H9 (cell line): ENCODE measurements around the gene PUDP. TPM values are rescaled to one million over a fixed set of nuclear protein-coding genes. Genes with fewer than 3 reads are reported as not detected.
A peak's percentile ranks its signal among the peaks of the same experiment; 100 is the strongest.

ENCODE experiments used
- DNase-seq: peaks from one replicate; pipeline ENCODE4 v3.0.0-alpha.2; 2017
- H2AFZ ChIP-seq: one replicate; pipeline ENCODE4 v1.6.1; 2013; ENCODE audit warnings: mild to moderate bottlenecking, low read length, control low read depth, moderate library complexity
- H2AK5ac ChIP-seq: 2 replicates; pipeline ENCODE4 v1.6.1; 2013; ENCODE audit warnings: low read length, control low read depth, mixed read lengths; ENCODE audit not compliant: insufficient read length
- H2BK120ac ChIP-seq: one replicate; pipeline ENCODE4 v1.6.1; 2013; ENCODE audit warnings: low read depth, mild to moderate bottlenecking, low read length, control low read depth, inconsistent platforms; ENCODE audit not compliant: poor library complexity, severe bottlenecking
- H2BK12ac ChIP-seq: 2 replicates; pipeline ENCODE4 v1.6.1; 2013; ENCODE audit warnings: low read length, control low read depth, mixed read lengths, low read depth; ENCODE audit not compliant: insufficient read length
- H2BK15ac ChIP-seq: 2 replicates; pipeline ENCODE4 v1.6.1; 2013; ENCODE audit warnings: low read depth, low read length, control low read depth
- H2BK20ac ChIP-seq: one replicate; pipeline ENCODE4 v1.6.1; 2013; ENCODE audit warnings: low read depth, mild to moderate bottlenecking, low read length, control low read depth, inconsistent platforms; ENCODE audit not compliant: poor library complexity, severe bottlenecking
- H2BK5ac ChIP-seq: 2 replicates; pipeline ENCODE4 v1.6.1; 2013; ENCODE audit warnings: low read length, control low read depth, mixed read lengths; ENCODE audit not compliant: insufficient read length
- H3K14ac ChIP-seq: 2 replicates; pipeline ENCODE4 v1.6.1; 2013; ENCODE audit warnings: low read length, control low read depth; ENCODE audit not compliant: insufficient read depth
- H3K18ac ChIP-seq: 2 replicates; pipeline ENCODE4 v1.6.1; 2013; ENCODE audit warnings: low read depth, mild to moderate bottlenecking, mixed read lengths, low read length, control low read depth; ENCODE audit not compliant: insufficient read length
- H3K23ac ChIP-seq: 2 replicates; pipeline ENCODE4 v1.6.1; 2013; ENCODE audit warnings: low read length, control low read depth, mixed read lengths, low read depth; ENCODE audit not compliant: insufficient read length
- H3K23me2 ChIP-seq: 2 replicates; pipeline ENCODE4 v1.6.1; 2013; ENCODE audit warnings: low read depth, mild to moderate bottlenecking, mixed read lengths, low read length, control low read depth; ENCODE audit not compliant: insufficient read length, poor library complexity, severe bottlenecking
- H3K27ac ChIP-seq: 2 replicates; pipeline ENCODE4 v1.5.1; 2013; ENCODE audit warnings: low read length, control low read depth, mixed read lengths, low read depth; ENCODE audit not compliant: insufficient read length
- H3K27me3 ChIP-seq: 2 replicates; pipeline ENCODE4 v1.6.1; 2013; ENCODE audit warnings: low read length, control low read depth, inconsistent platforms; ENCODE audit not compliant: insufficient read depth
- H3K4ac ChIP-seq: 2 replicates; pipeline ENCODE4 v1.6.1; 2013; ENCODE audit warnings: low read depth, mild to moderate bottlenecking, control low read depth, inconsistent platforms, low read length, moderate library complexity
- H3K4me1 ChIP-seq: 2 replicates; pipeline ENCODE4 v1.6.1; 2013; ENCODE audit warnings: low read length, control low read depth, inconsistent platforms; ENCODE audit not compliant: insufficient read depth
- H3K4me2 ChIP-seq: 2 replicates; pipeline ENCODE4 v1.6.1; 2013; ENCODE audit warnings: low read length, control low read depth, mixed read lengths; ENCODE audit not compliant: insufficient read length, insufficient read depth
- H3K56ac ChIP-seq: 2 replicates; pipeline ENCODE4 v1.6.1; 2013; ENCODE audit warnings: low read depth, mild to moderate bottlenecking, mixed read lengths, low read length, control low read depth; ENCODE audit not compliant: insufficient read length
- H3K79me1 ChIP-seq: 2 replicates; pipeline ENCODE4 v1.6.1; 2013; ENCODE audit warnings: low read depth, mild to moderate bottlenecking, moderate library complexity, low read length, control low read depth, inconsistent platforms; ENCODE audit not compliant: insufficient read depth, poor library complexity, severe bottlenecking
- H3K79me2 ChIP-seq: 2 replicates; pipeline ENCODE4 v1.6.1; 2013; ENCODE audit warnings: low read length, control low read depth, inconsistent platforms; ENCODE audit not compliant: insufficient read depth
- H3K9ac ChIP-seq: 2 replicates; pipeline ENCODE4 v1.6.1; 2013; ENCODE audit warnings: low read length, control low read depth, mixed read lengths; ENCODE audit not compliant: insufficient read length; ENCODE audit errors: extremely low read depth
- H3K9me3 ChIP-seq: one replicate; pipeline ENCODE4 v1.6.1; 2013; ENCODE audit warnings: low read depth, low read length, inconsistent platforms; ENCODE audit not compliant: control insufficient read depth
- H3T11ph ChIP-seq: one replicate; pipeline ENCODE4 v1.6.1; 2013; ENCODE audit warnings: mild to moderate bottlenecking, low read length, control low read depth, inconsistent platforms
- H4K20me1 ChIP-seq: one replicate; pipeline ENCODE4 v1.6.1; 2013; ENCODE audit not compliant: control insufficient read depth, insufficient read length, insufficient read depth
- H4K5ac ChIP-seq: 2 replicates; pipeline ENCODE4 v1.6.1; 2013; ENCODE audit warnings: low read depth, mild to moderate bottlenecking, mixed read lengths, low read length, control low read depth; ENCODE audit not compliant: insufficient read length
- H4K8ac ChIP-seq: replicated peaks from 2 replicates; pipeline ENCODE4 v1.6.1; 2013; ENCODE audit warnings: low read length, control low read depth, mixed read lengths, low read depth; ENCODE audit not compliant: insufficient read length
- H4K91ac ChIP-seq: 2 replicates; pipeline ENCODE4 v1.6.1; 2013; ENCODE audit warnings: low read depth, mild to moderate bottlenecking, moderate library complexity, mixed read lengths, low read length, control low read depth; ENCODE audit not compliant: insufficient read length
- H3K27ac Mint-ChIP-seq, 3 experiments: 2 replicates in 2 of 3; 3 replicates in 1 of 3; pipeline ENCODE4 v1.8.0; 2020 to 2021; ENCODE audit warnings: mixed read lengths in 3 of 3, mild to moderate bottlenecking in 1 of 3, moderate library complexity in 1 of 3
- H3K27me3 Mint-ChIP-seq: 2 replicates; pipeline ENCODE4 v1.8.0; 2021; ENCODE audit warnings: low read depth, mild to moderate bottlenecking, moderate library complexity, mixed read lengths
- H3K36me3 Mint-ChIP-seq, 3 experiments: 2 replicates in 2 of 3; 3 replicates in 1 of 3; pipeline ENCODE4 v1.8.0; 2020 to 2021; ENCODE audit warnings: low read depth in 3 of 3, mixed read lengths in 3 of 3; ENCODE audit not compliant: insufficient read depth in 1 of 3
- H3K4me1 Mint-ChIP-seq, 2 experiments: 2 replicates each; pipeline ENCODE4 v1.8.0; 2020; ENCODE audit warnings: mixed read lengths in 2 of 2
- H3K4me3 Mint-ChIP-seq, 2 experiments: 2 replicates in 1 of 2; 3 replicates in 1 of 2; pipeline ENCODE4 v1.8.0; 2020 to 2021; ENCODE audit warnings: mild to moderate bottlenecking in 2 of 2, mixed read lengths in 2 of 2, moderate library complexity in 1 of 2
- H3K9me3 Mint-ChIP-seq, 2 experiments: 2 replicates in 1 of 2; 3 replicates in 1 of 2; pipeline ENCODE4 v1.8.0; 2020; ENCODE audit warnings: mild to moderate bottlenecking in 2 of 2, mixed read lengths in 2 of 2, moderate library complexity in 1 of 2
- CTCF ChIP-seq: fragments of 200-600 bp; sonication (generic); conservative IDR thresholded peaks from 3 replicates; pipeline ENCODE4 v1.8.0; 2021; ENCODE audit warnings: antibody characterized with exemption, mild to moderate bottlenecking
- WGBS: extraction: QIAGEN DNeasy Blood & Tissue Kit; methylation state at CpG from one replicate; pipeline ENCODE4 v1.1.7; 2013; ENCODE audit warnings: missing lambda C conversion rate, low lambda C conversion rate, mixed read lengths; ENCODE audit not compliant: insufficient read length; ENCODE audit errors: extremely low coverage; 5-methylcytosine and 5-hydroxymethylcytosine counted together
- total RNA-seq: library from RNA; stranded (reverse); gene quantifications from 2 replicates; pipeline ENCODE4 v1.2.1, GENCODE V29; 2021

Gene PUDP
- total RNA-seq, 1 experiment from 2014 or later = 46.3 TPM

DNA sequence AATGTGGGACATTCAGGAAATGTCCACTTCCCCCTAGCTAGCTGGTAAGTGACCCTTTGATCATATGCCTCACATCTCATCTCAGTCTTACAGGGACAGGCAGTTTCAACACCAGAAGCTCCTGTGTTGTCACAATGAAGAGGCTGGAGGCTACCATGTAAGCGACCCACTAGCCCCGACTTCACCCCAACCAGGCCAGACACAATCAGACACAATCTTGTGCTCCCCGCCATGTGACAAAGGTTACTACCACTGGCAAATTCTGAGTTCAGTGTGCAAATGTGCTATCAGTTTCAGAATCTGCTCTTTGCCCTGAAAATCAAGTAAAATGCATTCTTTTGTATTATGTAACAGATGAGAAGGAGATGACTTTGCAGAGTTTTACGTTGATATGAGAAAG, 57.3 kb downstream of the PUDP start:
- H3K79me1 ChIP-seq = no peaks in the 10 kb centered on the region
- no peak overlapping the region for H3T11ph ChIP-seq
- H2BK20ac ChIP-seq = no peak overlapping the region
- H3K18ac ChIP-seq = no peak overlapping the region
- no peak overlapping the region for H3K4me2 ChIP-seq
- no peak overlapping the region for H4K8ac ChIP-seq
- peaks cover 0 to 5% (median 3%) of the 10 kb centered on the region in 3 experiments; a peak in 2 of 7 replicates for H3K36me3 Mint-ChIP-seq
- no peak overlapping the region for H3K4me3 Mint-ChIP-seq
- no peak overlapping the region for H2BK120ac ChIP-seq
- peak overlapping the region in 1 of 3 experiments; percentile 54; a peak in 1 of 7 replicates for H3K27ac Mint-ChIP-seq
- H3K79me2 ChIP-seq = no peaks in the 10 kb centered on the region
- no peak overlapping the region for H3K14ac ChIP-seq
- no peak overlapping the region for H3K9ac ChIP-seq
- peaks cover 2% of the 10 kb centered on the region; the same call in 1 of the 2 replicates for H3K4me1 ChIP-seq
- H4K5ac ChIP-seq = no peak overlapping the region
- no peak overlapping the region for H2BK12ac ChIP-seq
- H3K56ac ChIP-seq = no peak overlapping the region
- no peaks in the 10 kb centered on the region for H3K27me3 Mint-ChIP-seq
- no peak for TF ChIP-seq CTCF
- H2BK15ac ChIP-seq = 0 out of 2 replicates have a peak overlapping the region, but pooled peaks have one; percentile 49
- no peak overlapping the region for H2BK5ac ChIP-seq
- H2AK5ac ChIP-seq = no peak overlapping the region
- no CpG with 5 or more reads among the region's 4 CpGs for WGBS
- no peaks in the 10 kb centered on the region for H3K23me2 ChIP-seq
- no peak overlapping the region for H2AFZ ChIP-seq
- H3K27ac ChIP-seq = no peak overlapping the region
- no peaks in the 10 kb centered on the region; a peak in 1 of 5 replicates for H3K9me3 Mint-ChIP-seq
- H3K4me1 Mint-ChIP-seq = peaks cover 26 to 31% of the 10 kb centered on the region in 2 experiments
- H4K20me1 ChIP-seq = no peaks in the 10 kb centered on the region
- H3K9me3 ChIP-seq = no peaks in the 10 kb centered on the region
- no peak overlapping the region for H3K23ac ChIP-seq
- no peaks in the 10 kb centered on the region for H3K27me3 ChIP-seq
- DNase-seq = no peak
- no peak overlapping the region for H3K4ac ChIP-seq
- H4K91ac ChIP-seq = no peak overlapping the region
